ENCODE data around the gene PRKN.

GRCh38 chr6:161346717-161347116 lies 1380.8 kb downstream of the PRKN start:
- TF ChIP-seq, protein P1, sequence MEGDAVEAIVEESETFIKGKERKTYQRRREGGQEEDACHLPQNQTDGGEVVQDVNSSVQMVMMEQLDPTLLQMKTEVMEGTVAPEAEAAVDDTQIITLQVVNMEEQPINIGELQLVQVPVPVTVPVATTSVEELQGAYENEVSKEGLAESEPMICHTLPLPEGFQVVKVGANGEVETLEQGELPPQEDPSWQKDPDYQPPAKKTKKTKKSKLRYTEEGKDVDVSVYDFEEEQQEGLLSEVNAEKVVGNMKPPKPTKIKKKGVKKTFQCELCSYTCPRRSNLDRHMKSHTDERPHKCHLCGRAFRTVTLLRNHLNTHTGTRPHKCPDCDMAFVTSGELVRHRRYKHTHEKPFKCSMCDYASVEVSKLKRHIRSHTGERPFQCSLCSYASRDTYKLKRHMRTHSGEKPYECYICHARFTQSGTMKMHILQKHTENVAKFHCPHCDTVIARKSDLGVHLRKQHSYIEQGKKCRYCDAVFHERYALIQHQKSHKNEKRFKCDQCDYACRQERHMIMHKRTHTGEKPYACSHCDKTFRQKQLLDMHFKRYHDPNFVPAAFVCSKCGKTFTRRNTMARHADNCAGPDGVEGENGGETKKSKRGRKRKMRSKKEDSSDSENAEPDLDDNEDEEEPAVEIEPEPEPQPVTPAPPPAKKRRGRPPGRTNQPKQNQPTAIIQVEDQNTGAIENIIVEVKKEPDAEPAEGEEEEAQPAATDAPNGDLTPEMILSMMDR (IDR thresholded peaks at IDR 0.05; ENCODE audit: low read length) = no peak
- no peak for TF ChIP-seq EZH2 (optimal IDR thresholded peaks at IDR 0.05; ENCODE audit: low read depth, low read length)
